ENCODE measurements around the gene ATXN1L. TPM values are rescaled to one million over a fixed set of nuclear protein-coding genes. Genes with fewer than 3 reads are reported as not detected.

Gene ATXN1L
- total RNA-seq, 1 donor from 2014 or later: 29.7 TPM

- TF ChIP-seq, protein P1, sequence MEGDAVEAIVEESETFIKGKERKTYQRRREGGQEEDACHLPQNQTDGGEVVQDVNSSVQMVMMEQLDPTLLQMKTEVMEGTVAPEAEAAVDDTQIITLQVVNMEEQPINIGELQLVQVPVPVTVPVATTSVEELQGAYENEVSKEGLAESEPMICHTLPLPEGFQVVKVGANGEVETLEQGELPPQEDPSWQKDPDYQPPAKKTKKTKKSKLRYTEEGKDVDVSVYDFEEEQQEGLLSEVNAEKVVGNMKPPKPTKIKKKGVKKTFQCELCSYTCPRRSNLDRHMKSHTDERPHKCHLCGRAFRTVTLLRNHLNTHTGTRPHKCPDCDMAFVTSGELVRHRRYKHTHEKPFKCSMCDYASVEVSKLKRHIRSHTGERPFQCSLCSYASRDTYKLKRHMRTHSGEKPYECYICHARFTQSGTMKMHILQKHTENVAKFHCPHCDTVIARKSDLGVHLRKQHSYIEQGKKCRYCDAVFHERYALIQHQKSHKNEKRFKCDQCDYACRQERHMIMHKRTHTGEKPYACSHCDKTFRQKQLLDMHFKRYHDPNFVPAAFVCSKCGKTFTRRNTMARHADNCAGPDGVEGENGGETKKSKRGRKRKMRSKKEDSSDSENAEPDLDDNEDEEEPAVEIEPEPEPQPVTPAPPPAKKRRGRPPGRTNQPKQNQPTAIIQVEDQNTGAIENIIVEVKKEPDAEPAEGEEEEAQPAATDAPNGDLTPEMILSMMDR (IDR thresholded peaks at IDR 0.05): peak; percentile 92
- Histone ChIP-seq H3K4me1 (peaks cover 25% of the 10 kb centered on the region), H3K4me3 (peak overlapping the region; percentile 89), H3K36me3 (peaks cover 24% of the 10 kb centered on the region), H3K9me3 (no peaks in the 10 kb centered on the region), H3K27me3 (ENCODE audit: low read depth) (no peaks in the 10 kb centered on the region), H3K27ac (peak overlapping the region; percentile 90)
- DNase-seq (no peak), ATAC-seq (peak; percentile 71 to 77)
- intact Hi-C loops (cut with DNase I): no loop called here
Measured at GRCh38 chr16:71882505-71883167, 36.9 kb downstream of the ATXN1L start.

DNA sequence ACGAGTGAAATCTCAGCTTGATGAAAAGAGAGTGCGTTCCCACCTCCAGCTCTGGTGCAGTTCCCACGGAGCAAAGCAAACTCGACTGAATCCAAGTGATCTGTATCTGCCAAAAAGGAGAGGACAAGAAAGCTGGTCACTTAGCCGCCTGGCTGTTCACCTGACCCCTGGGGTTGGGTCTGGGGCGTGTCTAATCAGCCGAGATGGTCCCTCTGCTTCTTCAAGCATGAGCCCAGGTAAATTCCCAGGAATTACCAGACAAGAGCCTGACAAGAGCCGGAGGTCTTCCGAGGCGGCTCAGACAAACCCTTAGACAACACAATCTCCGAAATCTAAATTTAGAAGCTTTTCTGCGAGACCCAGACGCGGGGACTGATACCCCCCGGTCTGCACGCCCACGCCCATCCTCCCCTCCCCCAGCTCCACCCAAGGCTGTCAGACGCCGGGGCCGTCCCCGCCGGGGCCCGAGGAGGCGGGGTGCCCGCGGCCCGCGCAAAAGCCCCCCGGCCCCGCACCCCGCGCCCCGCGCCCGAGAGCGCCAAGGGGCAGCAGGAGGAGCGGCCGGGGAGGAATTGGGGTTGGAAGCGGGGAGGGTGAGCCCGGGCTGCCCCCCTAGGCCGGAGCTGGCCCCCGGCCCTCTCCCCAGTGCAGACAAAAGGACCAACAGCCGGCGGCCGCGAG is 37.5 kb downstream of the ATXN1L start:
- intact Hi-C loops (cut with DNase I): no loop called here
- peak overlapping the region; percentile 89 for H3K4me3 ChIP-seq

GRCh38 chr16:71883849-71884638 is 38.3 kb downstream of the ATXN1L start, which contains the start of gene ZNF821:
ZNF821 (minus strand) TSS chr16:71884182; CDS start chr16:71879946, 4,236 bp downstream.
- intact Hi-C loops (cut with DNase I): no loop called here

More for the DNA sequence above, 37.5 kb downstream of the ATXN1L start:
- H3K27me3 ChIP-seq (ENCODE audit: low read depth): no peaks in the 10 kb centered on the region
- TF ChIP-seq, protein P1 (IDR thresholded peaks at IDR 0.05): no peak
- H3K27ac ChIP-seq: peak overlapping the region; percentile 90
- H3K9me3 ChIP-seq: no peaks in the 10 kb centered on the region
- peaks cover 25% of the 10 kb centered on the region for H3K4me1 ChIP-seq
- H3K36me3 ChIP-seq: peaks cover 20% of the 10 kb centered on the region
- ATAC-seq: peak; percentile 58 to 59
- peak; percentile 50 for DNase-seq

DNA sequence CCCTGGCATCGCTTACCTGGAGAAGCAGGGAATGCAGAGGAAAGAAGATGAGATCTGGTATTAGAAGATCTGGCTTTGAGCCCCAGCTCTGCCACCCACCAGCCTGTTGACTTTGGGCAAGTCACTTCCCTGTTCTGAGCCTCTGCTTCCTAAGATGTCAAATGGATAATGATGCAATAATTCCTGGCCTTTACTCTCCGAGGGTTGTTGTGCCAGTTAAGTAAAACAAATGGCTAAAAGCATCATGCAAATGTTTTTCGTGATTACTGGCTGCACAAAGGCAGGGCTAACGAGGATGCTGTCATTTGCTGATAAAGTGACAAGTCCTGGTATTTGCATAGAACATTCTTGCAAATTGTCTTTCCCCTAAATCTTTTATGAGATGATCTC is 39.5 kb downstream of the ATXN1L start:
- ATAC-seq (no peak), DNase-seq (peak; percentile 56)
- H3K36me3 ChIP-seq: peaks cover under 1% of the 10 kb centered on the region
- H3K4me3 ChIP-seq: no peak overlapping the region
- intact Hi-C loops (cut with DNase I): no loop called here
- H3K4me1 ChIP-seq: peaks cover 25% of the 10 kb centered on the region
- H3K27ac ChIP-seq: peak overlapping the region; percentile 90
- H3K27me3 ChIP-seq (ENCODE audit: low read depth): no peaks in the 10 kb centered on the region
- TF ChIP-seq, protein P1 (IDR thresholded peaks at IDR 0.05): no peak
- no peaks in the 10 kb centered on the region for H3K9me3 ChIP-seq

More at GRCh38 chr16:71883849-71884638, 38.3 kb downstream of the ATXN1L start, which contains the start of gene ZNF821:
- peak within 1 kb of the TSS; percentile 90 for H3K27ac ChIP-seq
- peak within 1 kb of the TSS; percentile 89 for H3K4me3 ChIP-seq
- H3K4me1 ChIP-seq: peaks cover 25% of the 10 kb centered on the region
- DNase-seq (peak; percentile 83), ATAC-seq (peak; percentile 90 to 96)
- TF ChIP-seq, protein P1 (IDR thresholded peaks at IDR 0.05): peak; percentile 35
- H3K9me3 ChIP-seq: no peaks in the 10 kb centered on the region
- H3K27me3 ChIP-seq (ENCODE audit: low read depth): no peaks in the 10 kb centered on the region
- H3K36me3 ChIP-seq: peaks cover 13% of the 10 kb centered on the region

DNA sequence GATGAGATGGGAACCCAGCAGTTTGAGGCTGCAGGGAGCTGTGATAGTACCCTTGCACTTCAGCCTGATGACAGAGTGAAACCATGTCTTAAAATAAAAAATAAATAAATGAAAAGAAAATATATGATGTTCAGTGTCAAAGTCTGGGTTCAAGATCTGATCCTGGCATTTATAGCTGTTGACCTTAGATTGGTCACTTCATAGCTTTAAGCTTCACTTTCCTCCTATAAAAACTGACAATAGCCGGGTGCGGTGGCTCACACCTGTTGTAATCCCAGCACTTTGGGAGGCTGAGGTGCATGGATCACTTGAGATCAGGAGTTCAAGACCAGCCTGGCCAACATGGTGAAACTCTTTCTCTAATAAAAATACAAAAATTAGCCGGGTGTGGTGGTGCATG is 43.4 kb downstream of the ATXN1L start:
- H3K4me3 ChIP-seq: no peak overlapping the region
- peaks cover 17% of the 10 kb centered on the region for H3K4me1 ChIP-seq
- TF ChIP-seq, protein P1 (IDR thresholded peaks at IDR 0.05): no peak
- ATAC-seq (no peak), DNase-seq (no peak)
- H3K9me3 ChIP-seq: no peaks in the 10 kb centered on the region
- H3K27ac ChIP-seq: no peak overlapping the region
- no peaks in the 10 kb centered on the region for H3K36me3 ChIP-seq
- H3K27me3 ChIP-seq (ENCODE audit: low read depth): no peaks in the 10 kb centered on the region
- intact Hi-C loops (cut with DNase I): no loop called here

All from lower lobe of right lung (tissue), 2 donors.